Effector memory CD4-positive, alpha-beta T cell (primary cell): ENCODE results near the gene REEP1.

ENCODE experiments used
- DNase-seq, 3 donors: peaks; one replicate each; pipeline ENCODE4 v3.0.0-alpha.2; 2020
- H3K27ac ChIP-seq: 2 replicates; pipeline ENCODE4 v1.7.0; 2013; ENCODE audit warnings: mild to moderate bottlenecking, low read length, moderate library complexity; ENCODE audit not compliant: insufficient read depth, poor library complexity, severe bottlenecking
- H3K27me3 ChIP-seq: replicated peaks from 2 replicates; pipeline ENCODE4 v1.7.0; 2013; ENCODE audit warnings: mild to moderate bottlenecking, low read length; ENCODE audit not compliant: insufficient read depth, control insufficient read depth, poor library complexity, severe bottlenecking
- H3K36me3 ChIP-seq: 2 replicates; pipeline ENCODE4 v1.7.0; 2013; ENCODE audit warnings: mild to moderate bottlenecking, low read length, moderate library complexity; ENCODE audit not compliant: control insufficient read depth, insufficient read depth
- H3K4me1 ChIP-seq: 2 replicates; pipeline ENCODE4 v1.7.0; 2013; ENCODE audit warnings: low read length, mild to moderate bottlenecking; ENCODE audit not compliant: control insufficient read depth, insufficient read depth, poor library complexity, severe bottlenecking
- H3K4me3 ChIP-seq: 2 replicates; pipeline ENCODE4 v1.7.0; 2013; ENCODE audit warnings: low read length, low read depth, mild to moderate bottlenecking; ENCODE audit not compliant: insufficient read depth, poor library complexity, severe bottlenecking
- H3K9me3 ChIP-seq: 2 replicates; pipeline ENCODE4 v1.7.0; 2013; ENCODE audit warnings: mild to moderate bottlenecking, low read length, moderate library complexity; ENCODE audit not compliant: control insufficient read depth

The REEP1 gene

GRCh38 chr2:86331384-86331783, 6.0 kb downstream of the REEP1 start:
- Histone ChIP-seq H3K9me3 (no peaks in the 10 kb centered on the region), H3K27me3 (peaks cover 6% of the 10 kb centered on the region), H3K27ac (no peak overlapping the region), H3K4me1 (no peaks in the 10 kb centered on the region), H3K36me3 (no peaks in the 10 kb centered on the region), H3K4me3 (no peak overlapping the region)
- no peak for DNase-seq

GRCh38 chr2:86330001-86330400, 7.4 kb downstream of the REEP1 start:
- Histone ChIP-seq H3K9me3 (no peaks in the 10 kb centered on the region), H3K27ac (no peak overlapping the region), H3K27me3 (no peaks in the 10 kb centered on the region), H3K4me3 (no peak overlapping the region), H3K4me1 (no peaks in the 10 kb centered on the region), H3K36me3 (no peaks in the 10 kb centered on the region)
- DNase-seq = no peak

DNA sequence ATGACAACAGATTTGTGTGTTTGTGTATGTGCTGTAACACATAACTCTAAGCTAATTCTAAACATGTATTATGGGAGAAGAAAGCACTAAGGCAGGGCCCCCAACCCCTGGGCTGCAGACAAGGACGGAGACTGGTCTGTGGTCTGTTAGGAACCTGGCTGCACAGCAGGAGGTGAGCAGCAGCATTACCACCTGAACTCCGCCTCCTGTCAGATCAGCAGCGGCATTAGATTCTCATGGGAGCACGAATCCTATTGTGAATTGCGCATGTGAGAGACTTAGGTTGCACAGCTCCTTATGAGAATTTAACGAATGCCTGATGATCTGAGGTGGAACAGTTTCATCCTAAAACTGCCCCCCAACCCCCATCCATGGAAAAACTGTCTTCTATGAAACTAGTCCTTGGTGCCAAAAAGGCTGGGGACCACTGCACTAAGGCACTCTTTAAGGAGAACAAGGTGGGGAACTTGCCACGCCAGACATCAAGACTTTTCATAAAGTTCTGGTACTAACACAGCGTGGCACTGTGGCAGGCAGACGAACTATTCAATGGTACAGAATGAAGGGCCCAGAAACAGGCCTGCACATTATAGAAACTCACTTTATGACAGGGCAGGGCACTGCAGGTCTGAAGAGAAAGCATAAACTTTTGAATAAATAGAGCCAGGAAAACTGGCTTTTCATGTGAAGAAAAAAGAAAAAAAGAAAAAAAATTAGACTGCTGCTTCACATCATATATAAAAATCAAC, 14.0 kb downstream of the REEP1 start:
- Histone ChIP-seq H3K9me3 (no peaks in the 10 kb centered on the region), H3K4me1 (no peaks in the 10 kb centered on the region), H3K27ac (no peak overlapping the region), H3K4me3 (no peak overlapping the region), H3K36me3 (no peaks in the 10 kb centered on the region), H3K27me3 (no peaks in the 10 kb centered on the region)
- DNase-seq = no peak

DNA sequence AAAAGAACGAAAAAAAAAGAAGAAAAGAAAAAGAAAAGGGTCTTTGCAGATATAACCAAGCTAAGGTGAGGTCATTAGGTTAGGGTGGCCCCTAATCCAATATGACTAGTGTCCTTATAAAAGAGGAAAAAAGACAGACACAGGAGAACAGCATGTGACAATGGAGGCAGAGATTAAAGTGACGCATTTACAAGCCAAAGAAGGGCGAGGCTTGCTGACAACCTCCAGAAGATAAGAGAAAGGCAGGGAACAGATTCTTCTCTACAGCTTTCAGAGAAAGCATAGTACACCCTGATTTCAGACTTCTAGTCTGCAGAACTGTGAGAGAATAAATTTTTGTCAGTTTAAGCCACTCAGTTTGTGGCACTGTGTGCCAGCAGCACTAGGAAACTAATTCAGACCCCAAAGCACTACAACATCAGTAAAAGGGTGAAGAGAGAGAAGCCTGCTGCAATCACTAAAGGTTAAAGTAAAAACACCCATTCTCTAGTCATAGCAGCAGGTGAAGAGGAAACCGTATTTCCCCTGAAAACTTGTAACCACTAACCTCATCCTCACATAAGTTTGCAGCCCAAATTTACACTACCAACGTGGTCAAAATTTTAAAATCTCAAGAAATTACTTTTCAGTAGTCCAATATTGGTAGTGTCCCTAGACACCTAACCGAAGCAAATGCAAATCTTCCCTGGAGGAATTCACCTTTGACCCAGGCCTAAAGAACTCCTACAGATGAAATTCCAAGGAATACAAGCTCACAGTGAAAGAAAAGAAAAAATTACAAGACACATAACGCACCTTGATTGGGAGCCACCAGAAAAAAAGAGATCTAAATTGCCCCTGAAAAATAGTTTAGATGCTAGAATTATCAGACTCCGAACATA, 17.5 kb downstream of the REEP1 start:
- DNase-seq = no peak
- no peak overlapping the region for H3K4me3 ChIP-seq
- no peaks in the 10 kb centered on the region for H3K27me3 ChIP-seq
- H3K9me3 ChIP-seq = no peaks in the 10 kb centered on the region
- H3K27ac ChIP-seq = no peak overlapping the region
- H3K36me3 ChIP-seq = no peaks in the 10 kb centered on the region
- no peaks in the 10 kb centered on the region for H3K4me1 ChIP-seq

DNA sequence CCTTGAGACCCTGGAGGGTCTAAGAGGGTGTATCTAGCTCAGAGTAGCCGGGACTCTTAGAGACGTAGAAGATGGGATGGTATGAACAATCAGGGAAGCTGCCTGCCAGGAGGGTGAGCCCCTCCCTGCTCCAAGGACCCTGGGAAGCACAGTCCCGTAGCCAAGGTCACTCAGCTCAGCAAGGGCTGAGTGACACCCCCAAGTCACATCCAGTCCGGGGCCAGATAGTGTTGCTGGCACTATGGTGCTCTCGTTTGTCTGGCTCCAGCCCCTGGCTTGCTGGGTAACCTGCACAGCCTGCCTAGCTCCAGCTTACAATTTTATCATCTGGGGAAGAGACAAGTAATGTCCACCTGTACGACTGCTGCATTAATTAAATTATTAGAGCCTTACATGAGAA, 22.3 kb downstream of the REEP1 start:
- no peaks in the 10 kb centered on the region for H3K27me3 ChIP-seq
- no peaks in the 10 kb centered on the region for H3K4me1 ChIP-seq
- H3K36me3 ChIP-seq = no peaks in the 10 kb centered on the region
- H3K9me3 ChIP-seq = no peaks in the 10 kb centered on the region
- no peak for DNase-seq
- H3K27ac ChIP-seq = no peak overlapping the region
- no peak overlapping the region for H3K4me3 ChIP-seq

GRCh38 chr2:86314125-86314524, 23.3 kb downstream of the REEP1 start:
- Histone ChIP-seq H3K27ac (no peak overlapping the region), H3K27me3 (no peaks in the 10 kb centered on the region), H3K36me3 (no peaks in the 10 kb centered on the region), H3K9me3 (no peaks in the 10 kb centered on the region), H3K4me1 (no peaks in the 10 kb centered on the region), H3K4me3 (no peak overlapping the region)
- DNase-seq = no peak

GRCh38 chr2:86313341-86313740, 24.1 kb downstream of the REEP1 start:
- Histone ChIP-seq H3K36me3 (no peaks in the 10 kb centered on the region), H3K4me3 (no peak overlapping the region), H3K4me1 (no peaks in the 10 kb centered on the region), H3K27me3 (no peaks in the 10 kb centered on the region), H3K9me3 (no peaks in the 10 kb centered on the region), H3K27ac (no peak overlapping the region)
- no peak for DNase-seq

DNA sequence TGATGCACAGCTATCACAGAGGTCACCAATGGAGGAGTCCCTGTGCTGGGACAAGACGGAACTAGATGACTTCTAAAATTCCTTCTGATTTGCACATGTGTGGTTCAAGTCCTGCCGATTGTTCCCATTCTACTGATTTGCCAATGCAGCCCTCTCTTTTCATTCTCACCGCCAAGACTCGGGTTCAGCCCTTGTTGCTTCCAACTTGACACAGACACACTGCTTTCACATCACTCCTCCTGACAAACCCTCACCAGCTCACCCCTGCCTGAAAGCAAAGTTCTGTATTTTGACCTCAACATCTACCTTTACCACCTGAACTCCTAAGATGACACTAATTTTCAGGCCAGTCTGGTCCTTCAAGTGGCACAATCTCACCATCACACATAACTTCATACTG, 25.5 kb downstream of the REEP1 start:
- Histone ChIP-seq H3K27ac (no peak overlapping the region), H3K4me3 (no peak overlapping the region), H3K9me3 (no peaks in the 10 kb centered on the region), H3K4me1 (no peaks in the 10 kb centered on the region), H3K36me3 (no peaks in the 10 kb centered on the region), H3K27me3 (no peaks in the 10 kb centered on the region)
- no peak for DNase-seq

DNA sequence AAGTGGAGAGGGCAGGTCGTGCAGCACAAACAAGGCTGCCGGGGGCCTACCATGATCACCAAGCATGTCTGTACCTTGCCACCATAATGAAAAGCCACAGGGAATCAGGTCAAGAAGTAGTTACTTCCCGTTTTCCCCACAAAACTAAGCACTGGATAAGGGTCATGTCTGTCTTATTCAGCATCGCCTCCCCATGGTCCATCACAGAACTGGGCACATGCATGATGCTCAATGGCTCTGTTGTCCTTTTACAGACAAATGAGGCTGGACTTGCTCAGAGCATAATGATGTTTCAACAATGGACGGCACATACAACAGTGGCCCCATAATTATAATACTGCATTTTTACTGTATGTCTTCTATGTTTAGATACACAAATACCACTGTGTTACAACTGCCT, 27.5 kb downstream of the REEP1 start:
- Histone ChIP-seq H3K27ac (no peak overlapping the region), H3K4me3 (no peak overlapping the region), H3K9me3 (no peaks in the 10 kb centered on the region), H3K36me3 (no peaks in the 10 kb centered on the region), H3K4me1 (no peaks in the 10 kb centered on the region), H3K27me3 (no peaks in the 10 kb centered on the region)
- no peak for DNase-seq

- Histone ChIP-seq H3K27me3 (no peaks in the 10 kb centered on the region), H3K9me3 (no peaks in the 10 kb centered on the region), H3K4me3 (no peak overlapping the region), H3K27ac (no peak overlapping the region), H3K36me3 (no peaks in the 10 kb centered on the region), H3K4me1 (no peaks in the 10 kb centered on the region)
- DNase-seq = no peak
Observed at GRCh38 chr2:86308984-86309695, 28.3 kb downstream of the REEP1 start.
